ENCODE measurements around the gene PHF23.

GRCh38 chr17:7249214-7249613 lies 10.0 kb upstream of the PHF23 start:
- TF ChIP-seq, protein P1, sequence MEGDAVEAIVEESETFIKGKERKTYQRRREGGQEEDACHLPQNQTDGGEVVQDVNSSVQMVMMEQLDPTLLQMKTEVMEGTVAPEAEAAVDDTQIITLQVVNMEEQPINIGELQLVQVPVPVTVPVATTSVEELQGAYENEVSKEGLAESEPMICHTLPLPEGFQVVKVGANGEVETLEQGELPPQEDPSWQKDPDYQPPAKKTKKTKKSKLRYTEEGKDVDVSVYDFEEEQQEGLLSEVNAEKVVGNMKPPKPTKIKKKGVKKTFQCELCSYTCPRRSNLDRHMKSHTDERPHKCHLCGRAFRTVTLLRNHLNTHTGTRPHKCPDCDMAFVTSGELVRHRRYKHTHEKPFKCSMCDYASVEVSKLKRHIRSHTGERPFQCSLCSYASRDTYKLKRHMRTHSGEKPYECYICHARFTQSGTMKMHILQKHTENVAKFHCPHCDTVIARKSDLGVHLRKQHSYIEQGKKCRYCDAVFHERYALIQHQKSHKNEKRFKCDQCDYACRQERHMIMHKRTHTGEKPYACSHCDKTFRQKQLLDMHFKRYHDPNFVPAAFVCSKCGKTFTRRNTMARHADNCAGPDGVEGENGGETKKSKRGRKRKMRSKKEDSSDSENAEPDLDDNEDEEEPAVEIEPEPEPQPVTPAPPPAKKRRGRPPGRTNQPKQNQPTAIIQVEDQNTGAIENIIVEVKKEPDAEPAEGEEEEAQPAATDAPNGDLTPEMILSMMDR (IDR thresholded peaks at IDR 0.05), result no peak
- no peak for TF ChIP-seq POLR2A (IDR thresholded peaks at IDR 0.05)

Measured in thyroid gland (tissue), 4 donors.